ENCODE measurements around the gene RAB8A.

DNA sequence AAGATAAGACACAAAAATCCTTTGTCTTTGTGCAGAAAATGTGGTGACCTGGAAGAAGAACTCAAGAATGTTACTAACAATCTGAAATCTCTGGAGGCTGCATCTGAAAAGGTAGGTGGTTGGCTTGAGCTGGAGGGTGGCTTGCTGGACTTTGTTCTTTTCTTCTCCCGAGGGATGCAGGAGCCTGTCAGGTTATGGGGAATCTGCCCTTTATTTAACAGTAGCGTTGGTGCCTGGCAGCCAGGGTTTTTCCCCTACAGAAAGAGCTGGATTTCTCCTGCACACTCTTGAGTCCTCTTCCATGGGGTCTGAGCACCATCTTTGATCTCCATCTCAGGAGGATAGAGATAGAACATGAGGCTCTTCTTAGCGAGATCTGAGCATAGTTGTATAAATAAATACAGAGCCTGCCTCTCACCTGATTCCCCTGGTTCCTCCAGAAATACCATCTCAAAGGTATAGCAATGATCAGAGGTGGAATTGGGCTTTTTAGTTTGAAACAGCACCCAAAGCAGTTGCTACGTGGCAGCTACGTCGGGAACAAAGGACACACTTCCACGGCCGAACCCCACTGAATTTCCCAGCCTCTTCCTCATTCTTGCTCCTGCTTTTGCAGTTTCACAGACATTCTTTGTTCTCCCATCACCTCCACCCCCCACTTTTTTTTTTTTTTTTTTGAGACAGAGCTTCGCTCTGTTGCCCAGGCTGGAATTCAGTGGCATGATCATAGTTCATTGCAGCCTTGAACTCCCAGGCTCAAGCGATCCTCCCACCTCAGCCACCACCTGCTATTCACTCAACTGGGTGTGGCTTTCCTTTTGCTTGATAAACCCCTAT, 22.5 kb upstream of the RAB8A start:
- TF ChIP-seq RAD21 (IDR thresholded peaks at IDR 0.05) (no peak), YY1 (IDR thresholded peaks at IDR 0.05) (no peak), JUND (IDR thresholded peaks at IDR 0.05) (no peak), HNF4A (conservative IDR thresholded peaks at IDR 0.05) (no peak), GABPA (IDR thresholded peaks at IDR 0.05 in 1 of 2, conservative IDR thresholded peaks at IDR 0.05 in 1 of 2) (no peak), TAF1 (conservative IDR thresholded peaks at IDR 0.05) (no peak), SP1 (IDR thresholded peaks at IDR 0.05) (no peak), FOXA1 (IDR thresholded peaks at IDR 0.05) (no peak)
- TF ChIP-seq, protein P1, sequence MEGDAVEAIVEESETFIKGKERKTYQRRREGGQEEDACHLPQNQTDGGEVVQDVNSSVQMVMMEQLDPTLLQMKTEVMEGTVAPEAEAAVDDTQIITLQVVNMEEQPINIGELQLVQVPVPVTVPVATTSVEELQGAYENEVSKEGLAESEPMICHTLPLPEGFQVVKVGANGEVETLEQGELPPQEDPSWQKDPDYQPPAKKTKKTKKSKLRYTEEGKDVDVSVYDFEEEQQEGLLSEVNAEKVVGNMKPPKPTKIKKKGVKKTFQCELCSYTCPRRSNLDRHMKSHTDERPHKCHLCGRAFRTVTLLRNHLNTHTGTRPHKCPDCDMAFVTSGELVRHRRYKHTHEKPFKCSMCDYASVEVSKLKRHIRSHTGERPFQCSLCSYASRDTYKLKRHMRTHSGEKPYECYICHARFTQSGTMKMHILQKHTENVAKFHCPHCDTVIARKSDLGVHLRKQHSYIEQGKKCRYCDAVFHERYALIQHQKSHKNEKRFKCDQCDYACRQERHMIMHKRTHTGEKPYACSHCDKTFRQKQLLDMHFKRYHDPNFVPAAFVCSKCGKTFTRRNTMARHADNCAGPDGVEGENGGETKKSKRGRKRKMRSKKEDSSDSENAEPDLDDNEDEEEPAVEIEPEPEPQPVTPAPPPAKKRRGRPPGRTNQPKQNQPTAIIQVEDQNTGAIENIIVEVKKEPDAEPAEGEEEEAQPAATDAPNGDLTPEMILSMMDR (IDR thresholded peaks at IDR 0.05; ENCODE audit: low read depth, low read length, missing input control): no peak
- TF ChIP-seq, protein P2, sequence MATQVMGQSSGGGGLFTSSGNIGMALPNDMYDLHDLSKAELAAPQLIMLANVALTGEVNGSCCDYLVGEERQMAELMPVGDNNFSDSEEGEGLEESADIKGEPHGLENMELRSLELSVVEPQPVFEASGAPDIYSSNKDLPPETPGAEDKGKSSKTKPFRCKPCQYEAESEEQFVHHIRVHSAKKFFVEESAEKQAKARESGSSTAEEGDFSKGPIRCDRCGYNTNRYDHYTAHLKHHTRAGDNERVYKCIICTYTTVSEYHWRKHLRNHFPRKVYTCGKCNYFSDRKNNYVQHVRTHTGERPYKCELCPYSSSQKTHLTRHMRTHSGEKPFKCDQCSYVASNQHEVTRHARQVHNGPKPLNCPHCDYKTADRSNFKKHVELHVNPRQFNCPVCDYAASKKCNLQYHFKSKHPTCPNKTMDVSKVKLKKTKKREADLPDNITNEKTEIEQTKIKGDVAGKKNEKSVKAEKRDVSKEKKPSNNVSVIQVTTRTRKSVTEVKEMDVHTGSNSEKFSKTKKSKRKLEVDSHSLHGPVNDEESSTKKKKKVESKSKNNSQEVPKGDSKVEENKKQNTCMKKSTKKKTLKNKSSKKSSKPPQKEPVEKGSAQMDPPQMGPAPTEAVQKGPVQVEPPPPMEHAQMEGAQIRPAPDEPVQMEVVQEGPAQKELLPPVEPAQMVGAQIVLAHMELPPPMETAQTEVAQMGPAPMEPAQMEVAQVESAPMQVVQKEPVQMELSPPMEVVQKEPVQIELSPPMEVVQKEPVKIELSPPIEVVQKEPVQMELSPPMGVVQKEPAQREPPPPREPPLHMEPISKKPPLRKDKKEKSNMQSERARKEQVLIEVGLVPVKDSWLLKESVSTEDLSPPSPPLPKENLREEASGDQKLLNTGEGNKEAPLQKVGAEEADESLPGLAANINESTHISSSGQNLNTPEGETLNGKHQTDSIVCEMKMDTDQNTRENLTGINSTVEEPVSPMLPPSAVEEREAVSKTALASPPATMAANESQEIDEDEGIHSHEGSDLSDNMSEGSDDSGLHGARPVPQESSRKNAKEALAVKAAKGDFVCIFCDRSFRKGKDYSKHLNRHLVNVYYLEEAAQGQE (IDR thresholded peaks at IDR 0.05): no peak
- TF ChIP-seq, protein P3, sequence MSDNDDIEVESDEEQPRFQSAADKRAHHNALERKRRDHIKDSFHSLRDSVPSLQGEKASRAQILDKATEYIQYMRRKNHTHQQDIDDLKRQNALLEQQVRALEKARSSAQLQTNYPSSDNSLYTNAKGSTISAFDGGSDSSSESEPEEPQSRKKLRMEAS (IDR thresholded peaks at IDR 0.05): no peak
- TF ChIP-seq, protein P4, sequence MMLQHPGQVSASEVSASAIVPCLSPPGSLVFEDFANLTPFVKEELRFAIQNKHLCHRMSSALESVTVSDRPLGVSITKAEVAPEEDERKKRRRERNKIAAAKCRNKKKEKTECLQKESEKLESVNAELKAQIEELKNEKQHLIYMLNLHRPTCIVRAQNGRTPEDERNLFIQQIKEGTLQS (IDR thresholded peaks at IDR 0.05): no peak
